Hepatocyte (in vitro differentiated cells): ENCODE measurements around the gene MBNL3.

Experiments
- EZH2 ChIP-seq: fragments of 200-600 bp; sonication (generic); IDR thresholded peaks from 2 replicates; pipeline ENCODE4 v1.6.1; 2016; ENCODE audit warnings: antibody characterized with exemption, mild to moderate bottlenecking, borderline replicate concordance
- EZH2phosphoT487 ChIP-seq: fragments of 200-600 bp; sonication (generic); IDR thresholded peaks from one replicate; pipeline ENCODE4 v1.6.1; 2018; ENCODE audit warnings: antibody characterized with exemption, mild to moderate bottlenecking, low read depth, moderate library complexity; ENCODE audit not compliant: unreplicated experiment, severe bottlenecking
- TF ChIP-seq, protein P1 (sequence below): fragments of 200-600 bp; sonication (generic); IDR thresholded peaks from 2 replicates; pipeline ENCODE4 v1.5.1; 2016; ENCODE audit warnings: antibody characterized with exemption, mild to moderate bottlenecking; ENCODE audit not compliant: poor library complexity

DNA sequence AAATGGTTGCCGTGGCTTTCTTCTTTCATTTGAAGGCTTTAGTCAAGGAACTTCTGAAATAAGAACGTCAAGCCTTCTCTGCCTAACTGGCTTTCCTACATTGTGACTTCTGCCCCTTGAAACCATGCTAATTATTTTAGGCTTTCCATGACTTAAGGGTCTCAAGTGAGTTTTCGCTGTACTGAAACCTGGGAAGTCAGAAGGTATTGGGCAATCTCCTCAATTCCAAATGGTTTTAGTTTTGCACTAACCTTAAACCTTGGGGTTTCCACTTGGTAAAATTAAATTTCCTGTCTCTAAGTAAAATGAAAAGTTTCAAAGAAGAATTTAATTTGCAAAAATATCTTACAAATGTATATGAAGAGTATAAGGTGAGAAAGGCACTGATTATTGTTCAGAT lies 73.8 kb downstream of the MBNL3 start:
- TF ChIP-seq, protein P1, sequence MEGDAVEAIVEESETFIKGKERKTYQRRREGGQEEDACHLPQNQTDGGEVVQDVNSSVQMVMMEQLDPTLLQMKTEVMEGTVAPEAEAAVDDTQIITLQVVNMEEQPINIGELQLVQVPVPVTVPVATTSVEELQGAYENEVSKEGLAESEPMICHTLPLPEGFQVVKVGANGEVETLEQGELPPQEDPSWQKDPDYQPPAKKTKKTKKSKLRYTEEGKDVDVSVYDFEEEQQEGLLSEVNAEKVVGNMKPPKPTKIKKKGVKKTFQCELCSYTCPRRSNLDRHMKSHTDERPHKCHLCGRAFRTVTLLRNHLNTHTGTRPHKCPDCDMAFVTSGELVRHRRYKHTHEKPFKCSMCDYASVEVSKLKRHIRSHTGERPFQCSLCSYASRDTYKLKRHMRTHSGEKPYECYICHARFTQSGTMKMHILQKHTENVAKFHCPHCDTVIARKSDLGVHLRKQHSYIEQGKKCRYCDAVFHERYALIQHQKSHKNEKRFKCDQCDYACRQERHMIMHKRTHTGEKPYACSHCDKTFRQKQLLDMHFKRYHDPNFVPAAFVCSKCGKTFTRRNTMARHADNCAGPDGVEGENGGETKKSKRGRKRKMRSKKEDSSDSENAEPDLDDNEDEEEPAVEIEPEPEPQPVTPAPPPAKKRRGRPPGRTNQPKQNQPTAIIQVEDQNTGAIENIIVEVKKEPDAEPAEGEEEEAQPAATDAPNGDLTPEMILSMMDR = no peak
- TF ChIP-seq EZH2 (no peak), EZH2phosphoT487 (no peak)
